H1 (cell line): Measurements from ENCODE around the gene DNAJC7. TPM values are rescaled to one million over a fixed set of nuclear protein-coding genes. Genes with fewer than 3 reads are reported as not detected.
A peak's percentile ranks its signal among the peaks of the same experiment; 100 is the strongest.

Experiments
- BCL11A ChIP-seq, 2 experiments: IDR thresholded peaks; one replicate each; pipeline ENCODE4 v1.6.1; 2011; ENCODE audit warnings: low read depth in 2 of 2, low read length in 2 of 2, mild to moderate bottlenecking in 2 of 2
- BRCA1 ChIP-seq: IDR thresholded peaks from 2 replicates; pipeline ENCODE4 v1.6.1; 2012; ENCODE audit warnings: low read depth, low read length, improper control_type of control experiment
- CEBPB ChIP-seq: IDR thresholded peaks from 2 replicates; pipeline ENCODE4 v1.6.1; 2012; ENCODE audit warnings: low read depth, low read length
- CHD1 ChIP-seq: IDR thresholded peaks from 2 replicates; pipeline ENCODE4 v1.6.1; 2012; ENCODE audit warnings: low read depth, low read length, improper control_type of control experiment
- CTBP2 ChIP-seq: IDR thresholded peaks from 2 replicates; pipeline ENCODE4 v1.7.0; 2011; ENCODE audit warnings: borderline replicate concordance, mild to moderate bottlenecking, moderate library complexity, mixed read lengths, low read length; ENCODE audit not compliant: insufficient read depth, insufficient read length
- CTCF ChIP-seq, 3 experiments: IDR thresholded peaks; 1 replicate in 2 of 3; 2 replicates in 1 of 3; pipeline versions ENCODE4 v1.5.1 to v1.6.1; 2011; ENCODE audit warnings: low read length in 3 of 3, mild to moderate bottlenecking in 3 of 3, inconsistent platforms in 2 of 3, low read depth in 1 of 3, moderate library complexity in 1 of 3; ENCODE audit not compliant: insufficient read depth in 1 of 3; ENCODE audit errors: control extremely low read depth in 1 of 3
- GABPA ChIP-seq: IDR thresholded peaks from 2 replicates; pipeline ENCODE4 v1.6.1; 2011; ENCODE audit warnings: mild to moderate bottlenecking, low read length, moderate library complexity, borderline replicate concordance; ENCODE audit not compliant: insufficient read depth
- GTF2F1 ChIP-seq: IDR thresholded peaks from 2 replicates; pipeline ENCODE4 v1.6.1; 2012; ENCODE audit warnings: low read depth, low read length, improper control_type of control experiment, borderline replicate concordance
- KDM4A ChIP-seq: IDR thresholded peaks from one replicate; pipeline ENCODE4 v1.7.1; 2012; ENCODE audit warnings: low read depth, mild to moderate bottlenecking, moderate library complexity, low read length, inconsistent platforms; ENCODE audit not compliant: severe bottlenecking
- MAX ChIP-seq: IDR thresholded peaks from 2 replicates; pipeline ENCODE4 v1.6.1; 2012; ENCODE audit warnings: inconsistent platforms
- POLR2AphosphoS5 ChIP-seq: IDR thresholded peaks from 2 replicates; pipeline ENCODE4 v1.6.1; 2011; ENCODE audit warnings: low read depth, low read length
- POU5F1 ChIP-seq: IDR thresholded peaks from 2 replicates; pipeline ENCODE4 v1.6.1; 2011; ENCODE audit warnings: low read depth, mild to moderate bottlenecking, low read length, moderate library complexity
- RAD21 ChIP-seq, 2 experiments: IDR thresholded peaks in 1 of 2; conservative IDR thresholded peaks in 1 of 2; 2 replicates each; pipeline ENCODE4 v1.6.1; 2011; ENCODE audit warnings: low read depth in 2 of 2, low read length in 2 of 2, improper control_type of control experiment in 1 of 2, inconsistent platforms in 1 of 2, mild to moderate bottlenecking in 1 of 2, moderate library complexity in 1 of 2
- RXRA ChIP-seq: IDR thresholded peaks from 2 replicates; pipeline ENCODE4 v1.6.1; 2011; ENCODE audit warnings: low read depth, mild to moderate bottlenecking, low read length, moderate library complexity; ENCODE audit not compliant: insufficient read depth
- SIN3A ChIP-seq, 2 experiments: IDR thresholded peaks in 1 of 2; conservative IDR thresholded peaks in 1 of 2; 2 replicates each; pipeline ENCODE4 v1.6.1; 2011 to 2012; ENCODE audit warnings: low read length in 2 of 2, improper control_type of control experiment in 1 of 2, low read depth in 1 of 2, mild to moderate bottlenecking in 1 of 2
- SP1 ChIP-seq: IDR thresholded peaks from 2 replicates; pipeline ENCODE4 v1.6.1; 2011; ENCODE audit warnings: low read depth, low read length
- SP4 ChIP-seq: IDR thresholded peaks from 2 replicates; pipeline ENCODE4 v1.6.1; 2012; ENCODE audit warnings: low read length, inconsistent platforms
- TAF1 ChIP-seq: IDR thresholded peaks from 2 replicates; pipeline ENCODE4 v1.6.1; 2011; ENCODE audit warnings: mild to moderate bottlenecking, low read depth, low read length
- USF2 ChIP-seq: IDR thresholded peaks from 2 replicates; pipeline ENCODE4 v1.6.1; 2011; ENCODE audit warnings: low read length, improper control_type of control experiment
- polyA plus RNA-seq, 7 experiments: library from polyadenylated mRNA; depleted of rRNA in 3 of 7; stranded (reverse) in 5 of 7; unstranded in 2 of 7; fragments of >200 nt in 5 of 7; fragments of 200-250 nt in 2 of 7; gene quantifications; 1 replicate in 5 of 7; 2 replicates in 1 of 7; 4 replicates in 1 of 7; pipeline versions ENCODE4 v1.2.1 to v1.2.3, GENCODE V29; 2011 to 2013; ENCODE audit warnings: missing spikeins in 2 of 7, mixed read lengths in 2 of 7
- total RNA-seq: library from RNA; stranded (reverse); fragmentation: NEBNext Ultra II Directional; extraction: Animal tissue kit (Norgen Biotek cat#: 25700); gene quantifications from 2 replicates; pipeline ENCODE4 v1.2.1, GENCODE V29; 2021

DNAJC7 gene
- total and polyA plus RNA-seq, 2 of the 8 experiments (the other 6 are each of a cell fraction or from before 2014, with no cell fraction given) = 31.0 to 148 TPM

GRCh38 chr17:42016941-42017865 lies at the start of gene DNAJC7 (continued):
- TF ChIP-seq GABPA (peak; percentile 86), RXRA (no peak), SP4 (no peak; the same call in 1 of the 2 replicates), MAX (0 out of 2 replicates have a peak, but pooled peaks have one; percentile 3), GTF2F1 (no peak), CEBPB (no peak), SP1 (0 out of 2 replicates have a peak, but pooled peaks have one; percentile 14), POLR2AphosphoS5 (peak; percentile 89), BCL11A (IDR thresholded peaks at IDR 0.05; ENCODE audit: low read depth in 2 of 2, low read length in 2 of 2) (no peak), CTBP2 (no peak), RAD21 (IDR thresholded peaks at IDR 0.05 in 1 of 2, conservative IDR thresholded peaks at IDR 0.05 in 1 of 2; ENCODE audit: low read depth in 2 of 2, low read length in 2 of 2) (no peak), USF2 (no peak), POU5F1 (no peak), CTCF (IDR thresholded peaks at IDR 0.05; ENCODE audit: control extremely low read depth in 1 of 3, insufficient read depth in 1 of 3, low read depth in 1 of 3, low read length in 3 of 3) (0 out of 4 replicates have a peak, but pooled peaks of 1 of the 3 experiments have one; percentile 14), TAF1 (peak; percentile 99), SIN3A (conservative IDR thresholded peaks at IDR 0.05 in 1 of 2, IDR thresholded peaks at IDR 0.05 in 1 of 2; ENCODE audit: low read depth in 1 of 2, low read length in 2 of 2) (peak; percentile 42 to 70; a peak in 2 of 4 replicates), KDM4A (peak; percentile 55), BRCA1 (no peak), CHD1 (no peak)
